ENCODE data around the gene NTF4.
A peak's percentile ranks its signal among the peaks of the same experiment; 100 is the strongest.
"Not testable (repeated sequence)": the region's sequence is repeated elsewhere in the genome, so short reads cannot be mapped to it uniquely, and the experiment has no call there.

The NTF4 gene

GRCh38 chr19:49022116-49022515 is 42.5 kb downstream of the NTF4 start:
- DNase-seq (ENCODE audit: low spot score): no peak

DNA sequence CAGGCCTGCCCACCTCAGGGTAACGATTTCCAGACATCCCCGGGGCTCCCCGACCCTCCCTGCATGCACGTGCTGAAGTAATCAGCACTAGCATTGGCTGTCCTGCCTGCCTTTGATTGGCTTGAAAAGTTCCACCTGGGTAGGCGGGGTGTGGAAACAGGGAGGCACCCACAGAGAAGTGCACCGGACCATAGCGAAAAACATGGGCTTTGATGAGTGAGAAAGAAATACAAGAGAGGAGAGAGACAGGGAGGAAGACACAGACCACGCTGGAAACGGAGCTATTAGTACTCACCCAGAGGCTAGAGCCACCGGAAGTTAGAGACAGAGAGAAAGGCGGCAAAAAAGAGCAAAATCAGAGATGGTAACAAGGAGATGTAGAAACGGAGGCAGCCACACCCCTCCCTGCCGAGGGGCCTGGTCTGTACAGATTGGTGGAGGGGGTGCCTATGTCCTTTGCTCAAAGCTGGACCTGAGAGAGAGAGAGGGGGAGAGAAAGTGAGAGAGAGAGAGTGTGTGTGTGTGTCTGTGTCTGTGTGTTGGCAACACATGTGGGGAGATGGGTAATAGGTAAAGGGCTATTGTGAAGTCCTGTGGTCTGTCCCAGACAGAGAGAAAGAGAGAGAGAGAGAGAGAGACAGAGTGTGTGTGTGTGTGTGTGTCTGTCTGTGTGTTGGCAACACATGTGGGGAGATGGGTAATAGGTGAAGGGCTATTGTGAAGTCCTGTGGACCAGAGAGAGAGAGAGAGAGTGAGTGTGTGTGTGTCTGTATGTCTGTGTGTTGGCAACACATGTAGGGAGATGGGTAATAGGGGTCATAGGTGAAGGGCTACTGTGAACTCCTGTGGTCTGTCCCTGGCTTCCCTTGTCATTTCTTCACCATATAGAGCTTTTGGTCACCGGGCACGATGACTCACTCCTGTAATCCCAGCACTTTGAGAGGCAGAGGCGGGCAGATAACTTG is 43.4 kb downstream of the NTF4 start:
- DNase-seq (ENCODE audit: low spot score): no peak

DNA sequence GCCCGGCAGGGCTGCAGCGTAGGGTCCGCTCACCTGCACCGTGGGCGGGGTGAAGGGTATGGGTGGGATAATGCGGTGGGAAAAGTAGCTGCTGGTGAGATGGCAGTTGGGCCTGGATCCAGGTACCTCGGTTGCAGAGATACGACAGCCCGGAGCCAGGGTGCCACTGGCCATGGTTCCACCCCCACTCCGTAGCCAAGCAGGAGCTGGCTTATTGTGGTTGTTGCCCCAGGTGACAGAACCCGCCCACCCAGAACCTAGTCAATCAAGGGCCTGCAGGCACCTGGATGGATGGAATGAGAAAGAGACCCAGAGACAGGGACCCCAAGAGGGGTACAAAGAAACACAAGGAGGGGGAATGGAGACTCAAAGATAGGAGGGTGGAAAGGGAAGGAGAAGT is 44.3 kb downstream of the NTF4 start:
- no peak for DNase-seq (ENCODE audit: low spot score)

GRCh38 chr19:49019242-49019932 is 45.2 kb downstream of the NTF4 start:
- peak; percentile 38 for DNase-seq (ENCODE audit: low spot score)

- not testable (repeated sequence) for DNase-seq (ENCODE audit: low spot score)
These were observed 46.0 kb downstream of the NTF4 start for GRCh38 chr19:49018388-49019241.

- DNase-seq (ENCODE audit: low spot score): peak; percentile 37
These were observed 46.8 kb downstream of the NTF4 start for GRCh38 chr19:49017666-49018351.

DNA sequence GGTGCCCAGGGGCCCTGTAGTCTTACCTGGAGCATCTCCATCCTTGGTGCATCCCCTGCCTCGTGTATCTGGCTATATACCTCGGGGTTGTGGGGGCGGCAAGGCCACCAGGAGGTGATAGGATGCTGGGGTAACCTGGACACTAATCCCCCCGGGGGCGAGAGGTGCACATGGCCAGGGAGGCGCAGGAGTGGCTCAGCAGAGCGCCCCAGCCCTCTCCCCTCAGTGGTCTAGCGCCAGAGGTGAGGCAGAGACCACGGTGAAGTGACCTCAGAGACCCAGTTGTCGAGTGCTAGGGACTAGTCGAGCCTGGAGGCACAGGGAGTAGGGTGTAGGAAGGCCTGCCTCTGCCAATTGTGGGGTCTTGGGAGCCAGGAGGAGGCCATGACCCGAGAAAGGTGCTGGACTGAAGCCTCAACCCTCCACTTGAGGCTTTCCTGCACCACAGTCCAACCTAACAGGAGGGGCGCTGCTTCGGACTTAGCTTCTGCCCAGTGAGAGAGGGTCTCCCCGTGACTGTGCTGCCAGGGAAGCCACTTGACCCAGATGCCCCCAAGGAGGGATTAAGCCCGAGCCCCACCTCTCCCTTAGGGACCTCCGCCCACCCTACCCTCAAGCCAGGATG is 47.5 kb downstream of the NTF4 start, which contains the start of gene LHB:
Gene LHB (minus strand): TSS at position 51 of the 625 bp plus-strand sequence. CDS start 10 bp downstream, at position 41.
- DNase-seq (ENCODE audit: low spot score): no peak

GRCh38 chr19:49016067-49016839 is 48.4 kb downstream of the NTF4 start:
- no peak for DNase-seq (ENCODE audit: low spot score)

- DNase-seq (ENCODE audit: low spot score): no peak
These were observed 49.8 kb downstream of the NTF4 start for GRCh38 chr19:49014870-49015255.

- DNase-seq (ENCODE audit: low spot score): no peak
These were observed 50.3 kb downstream of the NTF4 start for GRCh38 chr19:49014123-49014869.

DNA sequence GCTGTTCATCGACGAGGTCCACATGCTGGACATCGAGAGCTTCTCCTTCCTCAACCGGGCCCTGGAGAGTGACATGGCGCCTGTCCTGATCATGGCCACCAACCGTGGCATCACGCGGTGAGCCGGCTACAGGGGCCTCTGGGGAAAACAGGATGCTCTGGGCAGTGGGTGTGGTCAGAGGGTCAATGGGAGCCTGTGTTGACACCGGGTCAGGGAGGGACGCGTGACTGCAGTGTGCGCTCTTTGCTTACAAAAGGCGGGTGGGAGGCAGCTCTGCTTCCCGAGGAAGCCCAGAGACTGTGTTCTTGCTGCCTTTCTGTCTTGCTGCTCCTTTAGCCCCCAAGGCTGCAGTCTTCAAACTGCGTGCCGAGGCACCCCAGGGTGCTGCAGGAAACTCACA is 53.4 kb downstream of the NTF4 start:
- no peak for DNase-seq (ENCODE audit: low spot score)

Small RNA genes lying within 50 kb of the gene (small RNA-seq; reads per million reads assigned to genes)
- gene RN7SL708P: 0 reads per million in 2 experiments

All from SK-N-DZ (cell line).